Measurements from ENCODE around the gene PTPRO. TPM values are rescaled to one million over a fixed set of nuclear protein-coding genes. Genes with fewer than 3 reads are reported as not detected.

Gene PTPRO
- total and polyA plus RNA-seq, 10 of the 15 experiments (the other 5 are each of a cell fraction or from before 2014, with no cell fraction given) = 1.2 to 5.3 (median 3.5) TPM

- Histone ChIP-seq H2AFZ (ENCODE audit: control insufficient read depth, low read depth, low read length) (no peak overlapping the region), H3K27ac (ENCODE audit: control insufficient read depth, insufficient read depth) (no peak overlapping the region), H4K20me1 (ENCODE audit: control insufficient read depth, insufficient read depth) (no peaks in the 10 kb centered on the region), H3K4me1 (ENCODE audit: control insufficient read depth, insufficient read depth, low read length) (no peaks in the 10 kb centered on the region), H3K36me3 (ENCODE audit: control insufficient read depth in 2 of 2, insufficient read depth in 2 of 2, low read length in 1 of 2) (no peaks in the 10 kb centered on the region), H3K4me3 (no peak overlapping the region), H3K9ac (ENCODE audit: control insufficient read depth, insufficient read depth, low read length) (no peak overlapping the region), H3K79me2 (ENCODE audit: control insufficient read depth, insufficient read depth, low read length) (no peaks in the 10 kb centered on the region), H3K9me3 (replicated peaks; ENCODE audit: control insufficient read depth, insufficient read depth, low read length) (no peaks in the 10 kb centered on the region), H3K27me3 (replicated peaks in 1 of 2; ENCODE audit: control insufficient read depth in 2 of 2, insufficient read depth in 2 of 2, low read length in 1 of 2) (no peaks in the 10 kb centered on the region; a peak in 1 of 4 replicates), H3K4me2 (ENCODE audit: control insufficient read depth, insufficient read depth) (no peak overlapping the region)
- ATAC-seq (no peak; the same call in 1 of the 3 replicates), DNase-seq (ENCODE audit: low read depth, low spot score) (no peak), FAIRE-seq (no peak)
- SMC1A ChIA-PET (ENCODE audit: uncharacterized antibody, unreplicated experiment) = no interaction called here
- WGBS (ENCODE audit: insufficient coverage, insufficient replicate concordance, low lambda C conversion rate, missing lambda C conversion rate) = 67% methylated on average over 1 of the region's 1 CpG
- TF ChIP-seq TCF3 (IDR thresholded peaks at IDR 0.05; ENCODE audit: borderline replicate concordance, insufficient read depth, low read depth, low read length) = no peak
- TF ChIP-seq, protein P1, sequence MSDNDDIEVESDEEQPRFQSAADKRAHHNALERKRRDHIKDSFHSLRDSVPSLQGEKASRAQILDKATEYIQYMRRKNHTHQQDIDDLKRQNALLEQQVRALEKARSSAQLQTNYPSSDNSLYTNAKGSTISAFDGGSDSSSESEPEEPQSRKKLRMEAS (IDR thresholded peaks at IDR 0.05; ENCODE audit: low read depth, low read length) = no peak
- no peak for TF ChIP-seq ZNF622 (IDR thresholded peaks at IDR 0.05)
- no peak for TF ChIP-seq CBFB (IDR thresholded peaks at IDR 0.05; ENCODE audit: low read depth)
- TF ChIP-seq SUPT20H (IDR thresholded peaks at IDR 0.05; ENCODE audit: borderline replicate concordance, control insufficient read depth, low read depth, low read length) = no peak
- no peak for TF ChIP-seq ZNF384 (IDR thresholded peaks at IDR 0.05; ENCODE audit: borderline replicate concordance, low read depth, low read length)
- TF ChIP-seq, protein P2, sequence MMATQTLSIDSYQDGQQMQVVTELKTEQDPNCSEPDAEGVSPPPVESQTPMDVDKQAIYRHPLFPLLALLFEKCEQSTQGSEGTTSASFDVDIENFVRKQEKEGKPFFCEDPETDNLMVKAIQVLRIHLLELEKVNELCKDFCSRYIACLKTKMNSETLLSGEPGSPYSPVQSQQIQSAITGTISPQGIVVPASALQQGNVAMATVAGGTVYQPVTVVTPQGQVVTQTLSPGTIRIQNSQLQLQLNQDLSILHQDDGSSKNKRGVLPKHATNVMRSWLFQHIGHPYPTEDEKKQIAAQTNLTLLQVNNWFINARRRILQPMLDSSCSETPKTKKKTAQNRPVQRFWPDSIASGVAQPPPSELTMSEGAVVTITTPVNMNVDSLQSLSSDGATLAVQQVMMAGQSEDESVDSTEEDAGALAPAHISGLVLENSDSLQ (IDR thresholded peaks at IDR 0.05) = no peak
- no peak for TF ChIP-seq NFYA (IDR thresholded peaks at IDR 0.05; ENCODE audit: borderline replicate concordance, low read depth, low read length)
- no peak for TF ChIP-seq FOS (IDR thresholded peaks at IDR 0.05; ENCODE audit: borderline replicate concordance, extremely low read depth, insufficient read length)
- TF ChIP-seq DPF2 (IDR thresholded peaks at IDR 0.05) = no peak
- TF ChIP-seq RELA (IDR thresholded peaks at IDR 0.05; ENCODE audit: borderline replicate concordance, partially characterized antibody) = no peak
- no peak for TF ChIP-seq BRCA1 (IDR thresholded peaks at IDR 0.05; ENCODE audit: low read depth, low read length)
- TF ChIP-seq NFIC (IDR thresholded peaks at IDR 0.05; ENCODE audit: low read depth, low read length) = no peak
- no peak for TF ChIP-seq ASH2L (IDR thresholded peaks at IDR 0.05; ENCODE audit: borderline replicate concordance, low read depth)
- TF ChIP-seq, protein P3, sequence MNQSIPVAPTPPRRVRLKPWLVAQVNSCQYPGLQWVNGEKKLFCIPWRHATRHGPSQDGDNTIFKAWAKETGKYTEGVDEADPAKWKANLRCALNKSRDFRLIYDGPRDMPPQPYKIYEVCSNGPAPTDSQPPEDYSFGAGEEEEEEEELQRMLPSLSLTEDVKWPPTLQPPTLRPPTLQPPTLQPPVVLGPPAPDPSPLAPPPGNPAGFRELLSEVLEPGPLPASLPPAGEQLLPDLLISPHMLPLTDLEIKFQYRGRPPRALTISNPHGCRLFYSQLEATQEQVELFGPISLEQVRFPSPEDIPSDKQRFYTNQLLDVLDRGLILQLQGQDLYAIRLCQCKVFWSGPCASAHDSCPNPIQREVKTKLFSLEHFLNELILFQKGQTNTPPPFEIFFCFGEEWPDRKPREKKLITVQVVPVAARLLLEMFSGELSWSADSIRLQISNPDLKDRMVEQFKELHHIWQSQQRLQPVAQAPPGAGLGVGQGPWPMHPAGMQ (IDR thresholded peaks at IDR 0.05; ENCODE audit: borderline replicate concordance) = no peak
- TF ChIP-seq POLR2A (IDR thresholded peaks at IDR 0.05; ENCODE audit: low read depth, low read length) = no peak
- in situ Hi-C loops (cut with MboI) = no loop called here
- CTCF ChIA-PET = no interaction called here
- POLR2A ChIA-PET = no interaction called here
- BruUV-seq (replicated peaks) = no TSS peak
- intact Hi-C loops (cut with micrococcal nuclease; ENCODE audit: unreplicated experiment) = no loop called here
- RAD21 ChIA-PET (ENCODE audit: unreplicated experiment) = interaction anchor here (1.8 kb wide), 1 partner anchor 11 kb away, joined by 5 read pairs; no protein-coding TSS in a partner anchor
Observed at GRCh38 chr12:15601210-15601800, 279.0 kb downstream of the PTPRO start.

Measured in GM12878 (cell line).